Trophoblast cell (in vitro differentiated cells and primary cell): ENCODE data around the gene HSPH1.
A peak's percentile ranks its signal among the peaks of the same experiment; 100 is the strongest.

Experiments used
- DNase-seq, 2 donors: peaks; one replicate each; pipeline ENCODE4 v3.0.0-alpha.2; 2016
- H2AFZ ChIP-seq: 2 replicates; pipeline ENCODE4 v1.6.1; 2013; ENCODE audit warnings: low read length, moderate library complexity, mild to moderate bottlenecking; ENCODE audit not compliant: insufficient read depth, poor library complexity
- H2AK5ac ChIP-seq: 2 replicates; pipeline ENCODE4 v1.6.1; 2013; ENCODE audit warnings: mild to moderate bottlenecking, low read length
- H2BK120ac ChIP-seq: 2 replicates; pipeline ENCODE4 v1.6.1; 2013; ENCODE audit warnings: low read length, mild to moderate bottlenecking, moderate library complexity; ENCODE audit not compliant: insufficient read depth, poor library complexity
- H2BK12ac ChIP-seq: 2 replicates; pipeline ENCODE4 v1.6.1; 2013; ENCODE audit warnings: mild to moderate bottlenecking, low read length, moderate library complexity
- H2BK5ac ChIP-seq: 2 replicates; pipeline ENCODE4 v1.6.1; 2013; ENCODE audit warnings: low read length, low read depth, moderate library complexity, mild to moderate bottlenecking; ENCODE audit not compliant: poor library complexity
- H3K14ac ChIP-seq: 2 replicates; pipeline ENCODE4 v1.6.1; 2013; ENCODE audit warnings: mild to moderate bottlenecking, low read length
- H3K18ac ChIP-seq: 2 replicates; pipeline ENCODE4 v1.6.1; 2013; ENCODE audit warnings: mild to moderate bottlenecking, low read length
- H3K23ac ChIP-seq: 2 replicates; pipeline ENCODE4 v1.6.1; 2013; ENCODE audit warnings: low read length
- H3K27ac ChIP-seq: 2 replicates; pipeline ENCODE4 v1.5.1; 2013; ENCODE audit warnings: low read depth, mild to moderate bottlenecking, inconsistent platforms, low read length, moderate library complexity
- H3K27me3 ChIP-seq: 2 replicates; pipeline ENCODE4 v1.6.1; 2013; ENCODE audit warnings: inconsistent platforms, mild to moderate bottlenecking, low read length, moderate library complexity; ENCODE audit not compliant: insufficient read depth
- H3K36me3 ChIP-seq, 2 experiments: 1 replicate in 1 of 2; 2 replicates in 1 of 2; pipeline ENCODE4 v1.6.1; 2013; ENCODE audit warnings: low read length in 2 of 2, mild to moderate bottlenecking in 2 of 2, moderate library complexity in 1 of 2; ENCODE audit not compliant: insufficient read depth in 2 of 2, control insufficient read depth in 1 of 2
- H3K4ac ChIP-seq: 2 replicates; pipeline ENCODE4 v1.6.1; 2013; ENCODE audit warnings: low read depth, mild to moderate bottlenecking, low read length, moderate library complexity
- H3K4me1 ChIP-seq, 2 experiments: 1 replicate in 1 of 2; 2 replicates in 1 of 2; pipeline ENCODE4 v1.6.1; 2013; ENCODE audit warnings: low read length in 2 of 2, mild to moderate bottlenecking in 2 of 2, moderate library complexity in 1 of 2; ENCODE audit not compliant: insufficient read depth in 2 of 2, control insufficient read depth in 1 of 2
- H3K4me2 ChIP-seq: 2 replicates; pipeline ENCODE4 v1.6.1; 2013; ENCODE audit warnings: inconsistent platforms, mild to moderate bottlenecking, low read length, moderate library complexity
- H3K4me3 ChIP-seq: 2 replicates; pipeline ENCODE4 v1.5.1; 2013; ENCODE audit warnings: mild to moderate bottlenecking, low read depth, low read length, inconsistent platforms
- H3K79me1 ChIP-seq: one replicate; pipeline ENCODE4 v1.6.1; 2013; ENCODE audit warnings: low read length
- H3K79me2 ChIP-seq: 2 replicates; pipeline ENCODE4 v1.6.1; 2013; ENCODE audit warnings: low read length, mild to moderate bottlenecking; ENCODE audit not compliant: control insufficient read depth, insufficient read depth, poor library complexity
- H3K9ac ChIP-seq: 2 replicates; pipeline ENCODE4 v1.6.1; 2013; ENCODE audit warnings: mild to moderate bottlenecking, low read length
- H3K9me3 ChIP-seq: 2 replicates; pipeline ENCODE4 v1.6.1; 2013; ENCODE audit warnings: low read depth, mild to moderate bottlenecking, control low read depth, inconsistent platforms, low read length; ENCODE audit not compliant: insufficient read depth
- H4K12ac ChIP-seq: 2 replicates; pipeline ENCODE4 v1.6.1; 2013; ENCODE audit warnings: low read depth, mild to moderate bottlenecking, low read length, moderate library complexity
- H4K8ac ChIP-seq: 2 replicates; pipeline ENCODE4 v1.6.1; 2013; ENCODE audit warnings: low read depth, mild to moderate bottlenecking, low read length, moderate library complexity
- H4K91ac ChIP-seq: one replicate; pipeline ENCODE4 v1.6.1; 2013; ENCODE audit warnings: low read depth, mild to moderate bottlenecking, low read length, moderate library complexity
- WGBS: extraction: QIAGEN DNeasy Blood & Tissue Kit; methylation state at CpG from one replicate; pipeline ENCODE4 v1.1.7; 2013; ENCODE audit warnings: missing lambda C conversion rate; ENCODE audit not compliant: insufficient read length, insufficient coverage; ENCODE audit errors: extremely low coverage; 5-methylcytosine and 5-hydroxymethylcytosine counted together

HSPH1 gene

GRCh38 chr13:31145417-31145816, 16.3 kb downstream of the HSPH1 start:
- Histone ChIP-seq H3K27ac (no peak overlapping the region), H3K4me1 (no peaks in the 10 kb centered on the region), H4K12ac (no peak overlapping the region), H2BK12ac (no peak overlapping the region), H3K4me2 (no peak overlapping the region), H3K23ac (no peak overlapping the region), H3K79me1 (no peaks in the 10 kb centered on the region), H2AFZ (no peak overlapping the region), H4K91ac (no peak overlapping the region), H3K18ac (no peak overlapping the region), H3K4me3 (no peak overlapping the region), H3K36me3 (peaks cover 5 to 24% of the 10 kb centered on the region in 2 experiments), H3K9ac (no peak overlapping the region), H3K27me3 (no peaks in the 10 kb centered on the region), H2BK120ac (no peak overlapping the region), H3K4ac (no peak overlapping the region), H2AK5ac (no peak overlapping the region), H2BK5ac (no peak overlapping the region), H3K9me3 (no peaks in the 10 kb centered on the region), H3K79me2 (no peaks in the 10 kb centered on the region), H4K8ac (no peak overlapping the region), H3K14ac (no peak overlapping the region)
- no peak for DNase-seq
- WGBS, result no CpG with 5 or more reads among the region's 4 CpGs

- no peak overlapping the region for H2BK5ac ChIP-seq
- no peak overlapping the region for H2BK12ac ChIP-seq
- no peak for DNase-seq
- H3K27ac ChIP-seq, result no peak overlapping the region
- no peak overlapping the region for H2AFZ ChIP-seq
- no peak overlapping the region for H2AK5ac ChIP-seq
- H3K79me2 ChIP-seq, result no peaks in the 10 kb centered on the region
- no peak overlapping the region for H3K4ac ChIP-seq
- H3K23ac ChIP-seq, result no peak overlapping the region
- H3K27me3 ChIP-seq, result no peaks in the 10 kb centered on the region
- no CpG with 5 or more reads among the region's 3 CpGs for WGBS
- no peak overlapping the region for H3K18ac ChIP-seq
- H3K4me2 ChIP-seq, result no peak overlapping the region
- no peaks in the 10 kb centered on the region for H3K4me1 ChIP-seq
- H3K79me1 ChIP-seq, result no peaks in the 10 kb centered on the region
- no peak overlapping the region for H4K91ac ChIP-seq
- H4K8ac ChIP-seq, result no peak overlapping the region
- H3K4me3 ChIP-seq, result no peak overlapping the region
- no peak overlapping the region for H4K12ac ChIP-seq
- H2BK120ac ChIP-seq, result no peak overlapping the region
- H3K9me3 ChIP-seq, result no peaks in the 10 kb centered on the region
- H3K36me3 ChIP-seq, result peaks cover 0 to 20% of the 10 kb centered on the region in 2 experiments
- no peak overlapping the region for H3K9ac ChIP-seq
- no peak overlapping the region for H3K14ac ChIP-seq
Observed at GRCh38 chr13:31138515-31138914, 23.2 kb downstream of the HSPH1 start.

GRCh38 chr13:31136724-31137123, 25.0 kb downstream of the HSPH1 start:
- peaks cover 0 to 14% of the 10 kb centered on the region in 2 experiments for H3K36me3 ChIP-seq
- H4K8ac ChIP-seq, result no peak overlapping the region
- no peak overlapping the region for H2AFZ ChIP-seq
- H3K18ac ChIP-seq, result no peak overlapping the region
- H3K9me3 ChIP-seq, result no peaks in the 10 kb centered on the region
- no peak overlapping the region for H3K9ac ChIP-seq
- H3K23ac ChIP-seq, result no peak overlapping the region
- H4K91ac ChIP-seq, result no peak overlapping the region
- H2BK5ac ChIP-seq, result no peak overlapping the region
- H2BK12ac ChIP-seq, result no peak overlapping the region
- no peak overlapping the region for H3K4me2 ChIP-seq
- no peak overlapping the region for H2BK120ac ChIP-seq
- H3K27me3 ChIP-seq, result no peaks in the 10 kb centered on the region
- H3K4me3 ChIP-seq, result no peak overlapping the region
- H4K12ac ChIP-seq, result no peak overlapping the region
- H3K79me1 ChIP-seq, result no peaks in the 10 kb centered on the region
- DNase-seq, result no peak
- no peak overlapping the region for H3K27ac ChIP-seq
- no peak overlapping the region for H3K14ac ChIP-seq
- H3K4me1 ChIP-seq, result no peaks in the 10 kb centered on the region
- H3K79me2 ChIP-seq, result no peaks in the 10 kb centered on the region
- no peak overlapping the region for H3K4ac ChIP-seq
- no peak overlapping the region for H2AK5ac ChIP-seq

GRCh38 chr13:31134039-31134711, 27.5 kb downstream of the HSPH1 start:
- Histone ChIP-seq H3K9ac (no peak overlapping the region), H3K23ac (no peak overlapping the region), H4K12ac (no peak overlapping the region), H3K14ac (no peak overlapping the region), H3K9me3 (no peaks in the 10 kb centered on the region), H3K27ac (no peak overlapping the region), H4K8ac (no peak overlapping the region), H3K79me2 (no peaks in the 10 kb centered on the region), H3K4me2 (no peak overlapping the region), H2AK5ac (no peak overlapping the region), H4K91ac (no peak overlapping the region), H3K79me1 (no peaks in the 10 kb centered on the region), H3K18ac (no peak overlapping the region), H2AFZ (no peak overlapping the region), H3K4me3 (no peak overlapping the region), H3K4me1 (no peaks in the 10 kb centered on the region), H3K27me3 (no peaks in the 10 kb centered on the region), H2BK5ac (no peak overlapping the region), H3K36me3 (peaks cover 0 to 8% of the 10 kb centered on the region in 2 experiments), H3K4ac (no peak overlapping the region), H2BK12ac (no peak overlapping the region), H2BK120ac (no peak overlapping the region)
- no CpG with 5 or more reads among the region's 3 CpGs for WGBS
- peak in 1 of 2 donors; percentile 23 for DNase-seq
